SK-N-MC (cell line): ENCODE data around the gene KCNQ1.

Experiments used
- DNase-seq: peaks from one replicate; pipeline ENCODE4 v3.0.0-alpha.2; 2011; ENCODE audit warnings: low read depth, low spot score
- H3K27ac ChIP-seq: fragments of 200-600 bp; sonication (generic); 2 replicates; pipeline ENCODE4 v1.5.1; 2016; ENCODE audit warnings: mixed run types
- H3K36me3 ChIP-seq: fragments of 200-600 bp; sonication (generic); 2 replicates; pipeline ENCODE4 v1.6.1; 2017; ENCODE audit warnings: antibody characterized with exemption, low read length, mixed read lengths; ENCODE audit not compliant: insufficient read depth
- H3K4me3 ChIP-seq: fragments of 200-600 bp; sonication (generic); 2 replicates; pipeline ENCODE4 v1.5.1; 2016
- H3K9ac ChIP-seq: fragments of 200-600 bp; sonication (generic); 2 replicates; pipeline ENCODE4 v1.8.0; 2017; ENCODE audit warnings: mixed run types, mixed read lengths; ENCODE audit not compliant: insufficient read length
- H3K9me3 ChIP-seq: fragments of 200-600 bp; sonication (generic); 2 replicates; pipeline ENCODE4 v1.6.1; 2017; ENCODE audit warnings: low read depth, mild to moderate bottlenecking, antibody characterized with exemption, low read length, moderate library complexity, mixed read lengths
- EZH2 ChIP-seq: fragments of 200-600 bp; sonication (generic); IDR thresholded peaks from one replicate; pipeline ENCODE4 v1.6.1; 2017; ENCODE audit warnings: antibody characterized with exemption
- FOXP2 ChIP-seq: optimal IDR thresholded peaks from 2 replicates; pipeline ENCODE3; 2011; ENCODE audit warnings: mild to moderate bottlenecking, moderate library complexity; ENCODE audit not compliant: insufficient read depth; ENCODE audit errors: extremely low read length, control extremely low read depth
- POLR2AphosphoS5 ChIP-seq: IDR thresholded peaks from 2 replicates; pipeline ENCODE4 v1.6.1; 2012; ENCODE audit warnings: mild to moderate bottlenecking, low read depth, low read length, borderline replicate concordance

Gene KCNQ1

DNA sequence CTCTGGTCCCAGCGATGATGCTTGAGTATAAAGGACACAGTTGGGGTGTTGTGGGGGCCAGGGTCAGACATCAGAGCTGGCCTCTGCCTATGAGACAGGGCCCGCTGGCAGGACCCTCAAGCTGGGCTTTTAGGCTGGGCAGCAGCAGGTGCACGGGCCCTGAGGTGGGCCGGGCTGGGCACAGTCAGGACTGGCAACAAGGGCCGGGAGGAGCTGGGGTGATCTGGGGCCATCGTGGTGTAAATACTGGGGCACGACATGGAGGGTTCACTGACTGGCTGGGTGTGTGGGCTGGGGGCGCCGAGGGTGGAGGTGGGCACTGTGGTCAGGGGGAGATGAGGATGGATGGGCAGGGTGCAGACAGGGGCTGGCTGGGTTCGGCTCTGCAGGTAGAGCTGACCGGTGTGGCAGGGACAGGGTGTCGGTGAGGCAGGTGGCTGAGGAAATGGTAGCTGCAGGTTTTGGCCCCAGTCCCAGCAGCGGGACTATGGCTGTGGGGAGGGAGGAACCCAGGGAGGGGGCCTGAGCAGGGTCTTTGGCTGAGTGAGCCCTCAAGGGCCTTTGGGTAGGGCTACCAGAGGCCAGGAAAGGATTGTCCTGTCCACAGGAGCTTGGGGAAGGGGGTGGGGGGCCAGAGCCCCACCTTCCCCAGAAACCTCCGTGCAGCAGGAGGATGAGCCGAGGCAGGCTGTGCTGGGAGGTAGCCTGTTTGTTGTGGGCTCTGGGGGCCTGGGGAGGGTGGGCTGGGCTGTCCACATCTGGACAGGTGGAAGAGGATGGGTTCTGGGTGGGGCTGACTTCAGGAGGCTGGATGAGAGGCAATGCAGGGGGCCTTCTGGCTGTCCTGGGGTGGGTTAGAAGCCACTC lies 81.4 kb downstream of the KCNQ1 start:
- TF ChIP-seq FOXP2 (no peak), POLR2AphosphoS5 (no peak)
- Histone ChIP-seq H3K4me3 (no peak overlapping the region), H3K9me3 (no peaks in the 10 kb centered on the region), H3K36me3 (no peaks in the 10 kb centered on the region), H3K27ac (no peak overlapping the region), H3K9ac (no peak overlapping the region)
- no peak for DNase-seq

DNA sequence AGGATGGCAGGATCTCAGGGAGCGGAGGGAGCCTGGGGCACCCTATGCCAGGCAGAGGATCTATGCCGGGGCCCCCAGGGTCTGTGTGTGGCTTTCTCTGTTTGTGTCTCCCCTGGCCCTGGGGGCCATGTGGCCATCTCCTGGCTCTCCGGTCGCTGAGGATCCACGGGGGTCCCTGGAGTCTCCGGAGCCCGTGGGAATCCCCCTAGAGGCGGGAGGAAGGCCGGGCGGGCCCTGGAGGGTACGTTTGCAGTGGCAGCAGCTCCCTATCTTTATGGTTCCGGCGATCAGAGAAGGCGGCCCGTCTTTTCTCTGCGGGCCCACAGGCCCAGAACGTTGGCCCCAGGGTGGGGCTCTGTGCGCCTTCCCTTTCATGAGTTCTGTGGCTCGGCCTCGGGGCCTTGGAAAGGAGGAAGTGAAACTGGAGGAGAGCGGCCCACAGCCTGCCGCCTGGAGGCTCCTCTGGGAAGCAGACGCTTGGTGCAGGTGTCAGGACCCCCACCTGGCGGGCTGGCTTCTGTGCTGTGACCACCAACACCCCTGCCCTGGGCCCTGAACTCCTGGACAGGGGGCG lies 82.1 kb downstream of the KCNQ1 start:
- no peak for DNase-seq
- Histone ChIP-seq H3K36me3 (no peaks in the 10 kb centered on the region), H3K27ac (no peak overlapping the region), H3K9ac (no peak overlapping the region), H3K9me3 (no peaks in the 10 kb centered on the region), H3K4me3 (no peak overlapping the region)
- TF ChIP-seq FOXP2 (no peak), POLR2AphosphoS5 (no peak), EZH2 (no peak)

GRCh38 chr11:2527621-2528291 lies 82.9 kb downstream of the KCNQ1 start:
- no peaks in the 10 kb centered on the region for H3K36me3 ChIP-seq
- TF ChIP-seq POLR2AphosphoS5 (no peak), EZH2 (no peak), FOXP2 (no peak)
- H3K27ac ChIP-seq: no peak overlapping the region
- no peak overlapping the region for H3K4me3 ChIP-seq
- no peak for DNase-seq
- H3K9me3 ChIP-seq: no peaks in the 10 kb centered on the region
- no peak overlapping the region for H3K9ac ChIP-seq

DNA sequence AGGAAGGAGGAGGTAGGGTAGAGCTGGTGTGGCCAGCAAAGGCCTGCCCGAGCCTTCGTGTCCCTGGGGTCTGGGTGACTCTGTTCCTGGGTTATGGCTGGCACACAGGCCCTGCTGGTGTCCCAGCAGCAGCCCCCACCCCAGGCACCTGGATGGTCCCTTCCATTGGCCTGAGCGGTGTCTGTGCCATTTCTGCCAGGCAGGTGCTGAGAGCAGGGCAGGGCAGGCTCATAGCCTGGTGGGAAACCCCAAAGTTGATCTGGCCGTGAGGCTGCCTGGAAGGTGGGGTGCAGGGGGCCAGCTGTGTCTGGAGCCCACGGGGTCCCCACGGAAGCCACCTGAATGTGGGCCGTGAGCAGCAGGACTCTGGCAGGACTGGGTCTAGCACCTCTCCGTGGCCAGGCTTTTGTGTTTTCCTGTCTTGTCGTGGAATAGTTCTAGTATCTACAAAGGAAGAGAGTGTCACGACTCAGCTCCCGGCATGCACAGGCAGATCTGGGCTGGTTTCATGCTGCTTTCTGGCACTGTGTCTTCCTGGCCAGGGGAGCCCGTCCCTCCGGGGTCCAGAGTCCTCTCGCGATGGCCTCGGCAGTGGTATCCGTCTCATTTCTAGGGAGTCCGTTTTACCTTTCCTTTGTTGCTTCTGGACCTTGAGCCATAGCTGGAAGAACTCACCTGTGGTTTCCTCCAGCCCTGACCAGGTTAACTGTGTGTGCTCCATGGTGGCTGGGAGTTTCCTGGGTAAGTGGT lies 83.7 kb downstream of the KCNQ1 start:
- no peak overlapping the region for H3K9ac ChIP-seq

DNA sequence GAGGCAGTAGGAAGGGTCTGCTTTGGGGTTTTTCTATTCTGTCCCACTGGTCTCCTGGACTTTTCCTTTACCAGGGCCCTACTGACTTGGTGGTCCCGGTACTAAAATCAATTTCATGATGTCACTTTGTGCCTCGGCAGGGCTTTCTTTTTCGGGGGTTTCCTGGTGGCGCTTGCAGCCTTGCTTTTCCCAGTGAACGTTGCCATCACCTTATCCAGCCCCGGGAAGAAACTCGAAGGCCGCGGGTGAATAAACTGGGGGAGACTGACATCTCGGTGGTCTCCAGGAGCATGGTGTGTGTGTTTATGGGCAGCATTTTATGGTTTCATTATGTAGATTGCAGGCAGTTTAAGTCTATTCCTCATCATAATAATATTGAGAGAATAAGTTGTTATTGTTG lies 84.4 kb downstream of the KCNQ1 start:
- Histone ChIP-seq H3K9me3 (no peaks in the 10 kb centered on the region), H3K4me3 (no peak overlapping the region), H3K27ac (no peak overlapping the region), H3K9ac (no peak overlapping the region), H3K36me3 (no peaks in the 10 kb centered on the region)
- TF ChIP-seq EZH2 (no peak), FOXP2 (no peak), POLR2AphosphoS5 (no peak)
- DNase-seq: no peak

More for the DNA sequence above, 83.7 kb downstream of the KCNQ1 start:
- DNase-seq: no peak
- TF ChIP-seq FOXP2: no peak
- TF ChIP-seq POLR2AphosphoS5: no peak
- no peak for TF ChIP-seq EZH2
- Histone ChIP-seq H3K36me3 (no peaks in the 10 kb centered on the region), H3K27ac (no peak overlapping the region), H3K9me3 (no peaks in the 10 kb centered on the region), H3K4me3 (no peak overlapping the region)

- H3K27ac ChIP-seq: no peak overlapping the region
- no peaks in the 10 kb centered on the region for H3K36me3 ChIP-seq
- DNase-seq: no peak
- H3K9me3 ChIP-seq: no peaks in the 10 kb centered on the region
- H3K9ac ChIP-seq: no peak overlapping the region
- no peak for TF ChIP-seq EZH2
- H3K4me3 ChIP-seq: no peak overlapping the region
These were observed 84.8 kb downstream of the KCNQ1 start for GRCh38 chr11:2529636-2530035.

- Histone ChIP-seq H3K27ac (no peak overlapping the region), H3K9me3 (no peaks in the 10 kb centered on the region), H3K36me3 (no peaks in the 10 kb centered on the region), H3K9ac (no peak overlapping the region), H3K4me3 (no peak overlapping the region)
- TF ChIP-seq EZH2 (no peak), POLR2AphosphoS5 (no peak), FOXP2 (no peak)
- DNase-seq: no peak
These were observed 85.5 kb downstream of the KCNQ1 start for GRCh38 chr11:2530131-2530854.
